Fibroblast of mammary gland (primary cell): Measurements from ENCODE around the gene SPINT3.

Experiments
- DNase-seq: peaks from one replicate; pipeline ENCODE4 v3.0.0-alpha.2; 2010; ENCODE audit warnings: low read depth
- H3K4me3 ChIP-seq: 2 replicates; pipeline ENCODE4 v1.5.1; 2011; ENCODE audit warnings: low read depth, mild to moderate bottlenecking, low read length, moderate library complexity; ENCODE audit not compliant: control insufficient read depth
- CTCF ChIP-seq: conservative IDR thresholded peaks from 2 replicates; pipeline ENCODE4 v1.5.1; 2011; ENCODE audit warnings: low read depth, low read length, inconsistent platforms; ENCODE audit not compliant: control insufficient read depth, insufficient read depth

The SPINT3 gene

GRCh38 chr20:45523821-45524220 is 8.4 kb upstream of the SPINT3 start:
- no peak overlapping the region for H3K4me3 ChIP-seq
- no peak for TF ChIP-seq CTCF
- DNase-seq, result peak; percentile 28

GRCh38 chr20:45518282-45518681 is 2.9 kb upstream of the SPINT3 start:
- H3K4me3 ChIP-seq, result no peak overlapping the region
- no peak for TF ChIP-seq CTCF
- DNase-seq, result peak; percentile 11

- DNase-seq, result peak; percentile 3
- no peak for TF ChIP-seq CTCF
- H3K4me3 ChIP-seq, result no peak overlapping the region
These were observed 5.1 kb downstream of the SPINT3 start for GRCh38 chr20:45510242-45510862.

- TF ChIP-seq CTCF, result no peak
- no peak for DNase-seq
- H3K4me3 ChIP-seq, result no peak overlapping the region
These were observed 6.3 kb downstream of the SPINT3 start for GRCh38 chr20:45509091-45509490.

GRCh38 chr20:45508068-45508886 is 7.1 kb downstream of the SPINT3 start:
- DNase-seq, result no peak
- H3K4me3 ChIP-seq, result no peak overlapping the region
- no peak for TF ChIP-seq CTCF

- H3K4me3 ChIP-seq, result no peak overlapping the region
- DNase-seq, result no peak
- TF ChIP-seq CTCF, result no peak
These were observed 8.2 kb downstream of the SPINT3 start for GRCh38 chr20:45507011-45507820.
